Adrenal gland (tissue), 5 donors: Measurements from ENCODE around the gene TNFRSF17.

Source experiments
- CTCF ChIP-seq, 6 experiments: fragments of 450-650 bp in 4 of 6; fragments of 200-600 bp in 2 of 6; sonication (generic) in 1 of 6; IDR thresholded peaks; 1 replicate in 5 of 6; 2 replicates in 1 of 6; pipeline versions ENCODE4 v1.5.1 to v1.8.0; 2016 to 2021; ENCODE audit warnings: antibody characterized with exemption in 6 of 6, mild to moderate bottlenecking in 2 of 6, moderate library complexity in 1 of 6
- POLR2A ChIP-seq, 2 donors: fragments of 450-650 bp; IDR thresholded peaks; one replicate each; pipeline ENCODE4 v1.6.1; 2017; ENCODE audit warnings: antibody characterized with exemption in 2 of 2, mild to moderate bottlenecking in 2 of 2, moderate library complexity in 1 of 2
- donor health status: DM: no; HTN: no; CAD: no.

GRCh38 chr16:12002447-12003006 lies 37.5 kb downstream of the TNFRSF17 start:
- TF ChIP-seq CTCF (IDR thresholded peaks at IDR 0.05) (no peak), POLR2A (IDR thresholded peaks at IDR 0.05) (no peak)
